SK-N-DZ (cell line): ENCODE measurements around the gene AP1G1.
"Not testable (repeated sequence)": the region's sequence is repeated elsewhere in the genome, so short reads cannot be mapped to it uniquely, and the experiment has no call there.

Source experiments
- DNase-seq: peaks from one replicate; pipeline ENCODE4 v3.0.0-alpha.2; 2015; ENCODE audit warnings: low spot score
- small RNA-seq, 2 experiments: library from RNA; depleted of rRNA; stranded (forward); fragments of <200 nt; gene quantifications; one replicate each; pipeline ENCODE3, GENCODE V24; 2014

The AP1G1 gene

DNA sequence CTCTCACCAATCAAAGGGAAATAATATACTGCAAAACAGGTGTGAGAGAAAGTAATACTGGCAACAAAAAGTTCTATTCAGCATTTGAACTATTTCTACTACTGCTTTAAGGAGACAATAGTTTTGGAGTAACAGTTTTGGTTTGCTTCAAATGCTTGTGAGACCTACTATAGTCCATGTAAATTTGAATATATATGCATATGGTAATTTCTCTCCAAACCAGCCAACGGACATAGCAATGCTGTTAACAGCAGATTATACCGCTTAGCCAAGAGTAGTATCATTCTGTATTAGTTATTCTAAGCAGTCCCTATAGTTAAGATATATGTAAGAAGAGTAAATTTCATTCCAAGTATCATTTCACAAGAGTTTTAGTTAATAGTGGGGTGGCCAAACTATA, 102.6 kb downstream of the AP1G1 start:
- no peak for DNase-seq

DNA sequence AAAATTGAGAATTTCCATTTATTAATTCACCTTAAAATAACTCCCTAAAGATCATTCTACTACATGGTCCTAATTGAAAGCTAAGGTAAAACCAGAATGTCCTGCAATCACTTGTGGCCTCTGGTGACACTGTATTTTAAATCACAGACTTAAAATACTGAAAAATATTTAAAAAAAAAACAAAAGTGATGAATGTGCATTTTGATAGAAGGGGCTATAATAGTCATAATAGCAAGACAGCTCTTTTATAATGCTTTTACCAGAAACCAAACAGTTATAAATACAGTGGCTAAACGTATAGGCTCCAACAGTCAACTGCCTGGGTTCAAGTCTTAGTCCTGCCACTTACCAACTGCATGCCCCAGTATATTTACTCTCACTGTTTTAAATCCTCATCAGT, 105.3 kb downstream of the AP1G1 start:
- DNase-seq, result no peak

DNA sequence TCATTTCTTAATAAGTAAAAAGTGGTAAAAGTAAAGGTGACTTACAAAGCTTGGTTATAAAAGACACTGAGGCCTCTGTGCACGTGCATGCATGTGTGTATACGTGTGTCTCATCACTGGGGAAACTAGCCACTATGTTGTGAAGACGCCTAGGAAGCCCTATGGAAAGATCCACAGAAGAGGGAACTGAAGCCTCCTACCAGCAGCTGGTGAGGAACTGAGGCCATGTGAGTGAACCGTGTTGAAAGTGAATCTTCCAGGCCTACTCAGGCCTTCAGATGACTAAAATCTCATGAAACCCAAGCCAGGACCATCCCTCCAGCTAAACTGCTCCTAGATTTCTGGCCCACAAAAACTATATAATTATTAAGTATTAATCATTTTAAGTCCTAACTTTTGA, 107.8 kb downstream of the AP1G1 start:
- no peak for DNase-seq

DNA sequence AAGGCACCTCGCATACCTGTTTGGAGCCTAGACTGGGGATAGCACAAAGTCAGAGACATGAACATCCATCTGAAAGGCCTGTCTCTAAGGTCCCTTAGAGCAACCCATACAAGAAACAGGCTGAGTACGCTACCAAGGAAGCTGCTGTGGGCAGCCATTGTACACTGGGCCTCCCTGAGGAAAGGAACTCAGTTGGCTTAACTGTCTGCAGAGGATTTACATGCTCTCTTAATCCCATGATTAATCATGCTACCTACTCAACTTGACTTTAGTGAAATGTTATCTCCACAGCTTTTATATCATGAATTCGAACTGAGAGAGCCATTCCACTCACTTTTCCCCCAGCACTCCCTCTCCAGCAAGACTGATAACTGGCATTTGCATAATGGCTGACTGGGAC, 110.1 kb downstream of the AP1G1 start:
- no peak for DNase-seq

DNA sequence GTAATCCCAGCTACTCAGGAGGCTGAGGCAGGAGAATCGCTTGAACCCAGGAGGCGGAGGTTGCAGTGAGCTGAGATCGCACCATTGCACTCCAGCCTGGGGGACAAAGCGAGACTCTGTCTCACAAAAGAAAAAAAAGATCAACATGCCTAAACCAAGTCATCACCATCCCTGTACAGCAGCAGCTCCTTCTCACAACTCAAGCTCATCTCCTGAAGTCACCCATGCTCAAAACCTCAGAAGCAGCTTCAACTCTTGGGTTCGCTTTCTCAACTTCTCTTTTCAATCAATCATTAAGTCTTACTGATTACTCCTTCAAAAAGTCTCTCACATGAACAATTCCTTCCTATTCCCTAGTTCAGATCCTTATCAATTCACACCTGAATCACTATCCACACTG, 115.5 kb downstream of the AP1G1 start:
- no peak for DNase-seq

DNA sequence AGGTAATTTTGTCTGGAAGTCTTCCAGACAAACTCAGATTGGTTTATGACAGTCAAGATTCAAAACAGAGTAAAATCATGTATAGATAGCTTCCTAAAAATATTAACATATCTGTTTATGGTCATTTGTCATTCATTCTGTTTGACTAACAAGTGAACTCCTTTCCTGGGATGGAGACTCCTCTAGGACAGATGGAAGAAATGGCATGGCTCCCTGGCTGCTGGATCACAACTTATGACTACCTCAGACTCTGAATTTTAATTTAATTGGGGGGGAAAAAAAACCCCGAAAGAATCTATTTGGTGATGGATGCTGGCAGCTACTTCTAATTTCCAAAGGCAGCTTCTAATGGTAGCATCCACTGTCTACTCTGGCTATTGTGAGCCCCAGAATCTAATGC, 118.7 kb downstream of the AP1G1 start:
- no peak for DNase-seq

DNA sequence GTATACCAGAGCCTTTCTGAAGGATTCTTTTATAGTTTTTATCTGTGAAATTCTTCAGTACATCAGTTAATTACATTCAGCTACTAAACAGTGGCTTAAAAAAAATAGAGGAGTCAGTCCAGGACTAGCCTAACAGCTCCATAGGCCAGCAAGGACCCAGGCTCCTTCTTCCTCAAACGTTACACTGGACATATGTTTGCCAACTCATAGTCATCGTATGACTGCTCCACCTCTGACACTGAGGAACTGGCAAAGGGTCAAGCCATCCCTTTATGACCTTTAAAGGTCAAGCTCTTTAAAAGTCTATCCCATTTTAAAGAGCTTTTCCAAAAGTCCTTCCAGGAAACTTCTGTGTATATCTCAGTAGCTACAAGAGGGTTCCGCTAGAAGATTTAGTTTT, 120.8 kb downstream of the AP1G1 start:
- DNase-seq, result no peak

DNA sequence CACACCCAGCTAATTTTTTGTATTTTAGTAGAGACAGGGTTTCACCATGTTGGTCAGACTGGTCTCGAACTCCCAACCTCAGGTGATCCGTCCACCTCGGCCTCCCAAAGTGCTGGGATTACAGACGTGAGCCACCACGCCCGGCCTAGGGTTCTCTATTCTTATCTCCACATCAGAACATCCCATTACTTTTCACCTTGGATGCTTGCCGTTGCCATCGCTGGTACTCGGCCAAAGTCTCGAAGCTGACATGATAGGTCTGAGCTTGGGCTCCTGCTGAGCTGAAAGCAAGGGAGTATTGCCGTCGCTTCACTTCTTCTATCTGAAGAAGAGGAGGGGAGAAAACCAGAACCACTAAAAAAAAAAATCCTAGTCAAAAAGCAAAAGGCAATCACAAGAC, 124.4 kb downstream of the AP1G1 start:
- not testable (repeated sequence) for DNase-seq

DNA sequence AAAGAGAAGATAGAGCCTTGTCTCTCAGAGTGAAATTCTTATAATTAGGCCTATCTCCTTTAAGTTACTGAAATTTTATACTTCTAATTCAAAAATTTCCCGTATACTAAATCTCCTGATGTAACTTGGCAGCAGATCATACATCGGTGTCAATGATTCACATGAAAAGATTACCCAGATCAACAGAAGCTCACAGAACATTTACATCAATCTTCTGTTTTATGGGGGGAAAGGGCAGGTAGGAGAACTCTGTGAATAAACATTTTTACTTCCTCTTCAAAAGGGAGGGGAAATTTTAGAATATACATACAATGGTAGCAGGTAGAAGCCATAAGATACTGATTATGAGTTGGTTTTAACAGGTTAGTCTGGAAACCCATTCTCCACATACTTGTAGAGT, 127.3 kb downstream of the AP1G1 start:
- DNase-seq, result no peak

Small RNA genes lying within 50 kb of the gene (small RNA-seq; reads per million reads assigned to genes)
- gene AC010653.3 (0 reads per million in 2 experiments), gene SNORA70D (0.03 to 0.04 reads per million in 2 experiments), gene SNORD71 (193 to 2,266 reads per million in 2 experiments)
